ENCODE results near the gene KMT2E. TPM values are rescaled to one million over a fixed set of nuclear protein-coding genes. Genes with fewer than 3 reads are reported as not detected.

Gene KMT2E
- total RNA-seq, 1 donor from 2014 or later = 88.2 TPM

DNA sequence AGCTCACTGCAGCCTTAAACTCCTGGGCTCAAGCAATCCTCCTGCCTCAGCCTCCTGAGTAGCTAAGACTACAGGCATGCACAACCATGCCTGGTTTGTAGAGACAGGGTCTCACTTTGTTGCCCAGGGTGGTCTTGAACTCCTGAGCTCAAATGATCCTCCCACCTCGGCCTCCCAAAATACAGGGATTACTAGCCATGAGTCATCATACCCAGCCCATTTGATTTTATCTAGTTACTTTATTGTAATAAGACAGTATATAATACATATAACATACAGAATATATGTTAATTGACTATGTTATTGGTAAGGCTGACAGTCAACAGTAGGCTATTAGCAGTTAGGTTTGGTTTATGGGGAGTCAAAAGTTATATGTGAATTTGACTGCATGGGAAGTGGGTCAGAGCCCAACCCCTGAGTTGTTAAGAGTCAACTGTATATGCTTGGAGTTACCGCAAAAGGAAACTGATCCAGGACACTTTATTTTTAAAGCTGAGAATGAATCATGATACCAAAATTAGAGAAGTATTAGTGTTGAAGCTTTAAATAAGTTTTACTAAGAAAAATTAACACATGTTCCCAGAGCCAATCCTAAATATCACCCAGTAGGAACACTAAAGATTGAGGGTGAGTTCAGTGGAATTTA, 20.7 kb upstream of the KMT2E start:
- no peak for DNase-seq
- no peaks in the 10 kb centered on the region for H3K9me3 ChIP-seq
- TF ChIP-seq, protein P1, sequence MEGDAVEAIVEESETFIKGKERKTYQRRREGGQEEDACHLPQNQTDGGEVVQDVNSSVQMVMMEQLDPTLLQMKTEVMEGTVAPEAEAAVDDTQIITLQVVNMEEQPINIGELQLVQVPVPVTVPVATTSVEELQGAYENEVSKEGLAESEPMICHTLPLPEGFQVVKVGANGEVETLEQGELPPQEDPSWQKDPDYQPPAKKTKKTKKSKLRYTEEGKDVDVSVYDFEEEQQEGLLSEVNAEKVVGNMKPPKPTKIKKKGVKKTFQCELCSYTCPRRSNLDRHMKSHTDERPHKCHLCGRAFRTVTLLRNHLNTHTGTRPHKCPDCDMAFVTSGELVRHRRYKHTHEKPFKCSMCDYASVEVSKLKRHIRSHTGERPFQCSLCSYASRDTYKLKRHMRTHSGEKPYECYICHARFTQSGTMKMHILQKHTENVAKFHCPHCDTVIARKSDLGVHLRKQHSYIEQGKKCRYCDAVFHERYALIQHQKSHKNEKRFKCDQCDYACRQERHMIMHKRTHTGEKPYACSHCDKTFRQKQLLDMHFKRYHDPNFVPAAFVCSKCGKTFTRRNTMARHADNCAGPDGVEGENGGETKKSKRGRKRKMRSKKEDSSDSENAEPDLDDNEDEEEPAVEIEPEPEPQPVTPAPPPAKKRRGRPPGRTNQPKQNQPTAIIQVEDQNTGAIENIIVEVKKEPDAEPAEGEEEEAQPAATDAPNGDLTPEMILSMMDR (IDR thresholded peaks at IDR 0.05) = no peak
- no peaks in the 10 kb centered on the region for H3K27me3 ChIP-seq (ENCODE audit: low read depth)
- peaks cover 20% of the 10 kb centered on the region for H3K36me3 ChIP-seq
- intact Hi-C loops (cut with DNase I) = no loop called here
- H3K4me3 ChIP-seq = no peak overlapping the region
- peaks cover 73% of the 10 kb centered on the region for H3K4me1 ChIP-seq
- no peak for ATAC-seq
- no peak overlapping the region for H3K27ac ChIP-seq

DNA sequence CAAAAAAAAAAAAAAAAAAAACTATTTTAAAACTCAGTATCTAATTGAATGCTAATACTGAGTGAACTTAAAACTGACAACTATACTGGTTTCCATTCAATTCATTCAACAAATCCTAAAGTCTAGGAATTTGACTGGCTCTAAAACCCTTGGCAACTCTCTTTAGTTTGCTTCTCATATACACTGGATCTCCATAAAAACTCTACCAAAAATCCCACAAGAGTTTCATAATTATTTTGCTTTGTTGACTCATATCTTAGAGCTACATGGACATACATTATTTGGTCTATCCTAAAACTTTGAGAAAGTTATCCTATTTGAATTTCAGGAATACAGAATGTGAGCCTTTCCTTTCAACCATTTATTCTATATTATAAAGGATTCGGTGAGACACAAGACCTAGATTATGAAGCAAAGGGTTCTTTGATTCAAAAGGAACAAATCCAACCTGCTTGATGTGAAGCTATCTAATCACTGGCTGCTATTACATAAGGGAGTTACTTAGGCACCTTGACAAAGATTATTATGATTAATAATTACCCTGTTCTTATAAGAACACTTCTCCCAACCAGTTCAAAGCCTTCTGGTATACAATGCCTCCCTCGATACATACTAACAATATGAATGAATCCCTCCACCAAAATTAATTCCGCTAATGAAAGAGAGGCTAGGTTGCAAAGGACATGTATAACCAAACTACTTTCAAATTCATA, 15.8 kb upstream of the KMT2E start:
- H3K9me3 ChIP-seq = no peaks in the 10 kb centered on the region
- intact Hi-C loops (cut with DNase I) = no loop called here
- ATAC-seq (peak; percentile 31 to 66), DNase-seq (no peak)
- peaks cover 100% of the 10 kb centered on the region for H3K4me1 ChIP-seq
- H3K27ac ChIP-seq = no peak overlapping the region
- TF ChIP-seq, protein P1 (IDR thresholded peaks at IDR 0.05) = no peak
- H3K36me3 ChIP-seq = peaks cover 10% of the 10 kb centered on the region
- no peaks in the 10 kb centered on the region for H3K27me3 ChIP-seq (ENCODE audit: low read depth)
- H3K4me3 ChIP-seq = no peak overlapping the region

DNA sequence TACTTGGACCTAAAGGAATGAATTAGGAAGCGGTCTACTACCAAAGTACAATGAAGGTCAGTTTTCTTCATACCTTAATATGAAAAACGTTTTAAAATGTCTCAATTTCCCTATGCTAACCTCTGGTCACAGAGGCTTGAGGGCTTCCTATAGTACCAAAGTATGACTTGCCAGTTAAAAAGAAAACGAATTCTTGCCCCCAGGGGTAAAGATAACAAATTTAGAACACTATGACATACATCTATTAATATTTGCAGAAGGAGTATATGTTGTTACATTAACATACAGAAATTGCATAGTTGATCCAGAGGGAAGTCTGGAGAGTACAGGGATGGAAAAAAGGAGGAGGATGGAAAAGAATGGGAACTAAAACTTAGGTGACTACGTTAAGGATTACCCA, 13.8 kb upstream of the KMT2E start:
- TF ChIP-seq, protein P1 (IDR thresholded peaks at IDR 0.05) = no peak
- Histone ChIP-seq H3K4me1 (peaks cover 100% of the 10 kb centered on the region), H3K36me3 (peaks cover 11% of the 10 kb centered on the region), H3K27me3 (ENCODE audit: low read depth) (no peaks in the 10 kb centered on the region), H3K4me3 (no peak overlapping the region), H3K27ac (no peak overlapping the region), H3K9me3 (no peaks in the 10 kb centered on the region)
- no peak for ATAC-seq
- DNase-seq = no peak
- intact Hi-C loops (cut with DNase I) = no loop called here

DNA sequence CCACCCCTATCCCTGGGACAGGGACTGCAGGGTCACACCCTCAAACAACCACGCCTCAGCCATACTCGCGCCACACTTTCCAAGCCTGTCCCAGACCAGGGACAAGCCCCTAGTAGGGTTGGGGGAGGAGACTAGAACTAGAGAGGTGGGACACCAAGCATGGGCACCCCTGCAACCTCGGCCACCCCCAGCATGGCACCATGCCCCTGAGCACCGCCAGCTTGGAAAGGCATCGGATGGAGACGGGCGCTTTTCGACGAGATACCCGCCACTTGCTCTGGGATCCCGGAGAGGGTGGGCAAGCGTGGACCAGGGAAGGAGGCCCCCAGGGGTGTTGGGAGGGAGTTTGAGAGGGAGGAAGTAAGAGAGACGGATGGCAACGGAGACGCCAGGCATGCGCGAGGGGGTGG, 13.1 kb upstream of the KMT2E start:
- Histone ChIP-seq H3K4me1 (peaks cover 98% of the 10 kb centered on the region), H3K36me3 (peaks cover 12% of the 10 kb centered on the region), H3K4me3 (no peak overlapping the region), H3K9me3 (no peaks in the 10 kb centered on the region), H3K27ac (no peak overlapping the region), H3K27me3 (ENCODE audit: low read depth) (no peaks in the 10 kb centered on the region)
- intact Hi-C loops (cut with DNase I) = no loop called here
- DNase-seq (no peak), ATAC-seq (no peak)
- TF ChIP-seq, protein P1 (IDR thresholded peaks at IDR 0.05) = no peak

DNA sequence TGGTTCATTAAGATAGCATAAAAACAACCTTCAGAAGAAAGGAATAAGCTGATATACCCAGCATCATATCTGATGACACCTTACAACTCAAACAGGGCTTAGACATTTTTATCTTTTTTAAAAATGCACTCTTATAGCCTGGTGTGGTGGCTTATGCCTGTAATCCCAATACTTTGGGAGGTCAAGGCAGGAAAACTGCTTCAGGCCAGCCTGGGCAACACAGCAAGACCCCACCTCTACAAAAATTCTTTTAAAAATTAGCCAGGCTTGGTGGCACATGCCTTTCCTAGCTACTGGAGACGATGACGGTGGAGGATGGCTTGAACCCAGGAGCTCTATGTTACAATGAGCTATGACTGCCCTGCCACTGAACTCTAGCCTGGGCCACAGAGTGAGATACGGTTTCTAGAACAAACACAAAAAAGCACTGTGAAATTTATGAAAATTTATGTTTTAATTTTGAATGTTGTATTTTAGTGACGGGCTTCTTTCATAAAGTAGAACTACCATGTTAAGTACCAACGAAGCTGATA, 12.3 kb upstream of the KMT2E start:
- TF ChIP-seq, protein P1 (IDR thresholded peaks at IDR 0.05) = no peak
- ATAC-seq (no peak), DNase-seq (no peak)
- Histone ChIP-seq H3K27me3 (ENCODE audit: low read depth) (no peaks in the 10 kb centered on the region), H3K36me3 (peaks cover 12% of the 10 kb centered on the region), H3K27ac (no peak overlapping the region), H3K4me1 (peaks cover 98% of the 10 kb centered on the region), H3K4me3 (no peak overlapping the region), H3K9me3 (no peaks in the 10 kb centered on the region)
- intact Hi-C loops (cut with DNase I) = no loop called here

Measured in lower lobe of right lung (tissue), 2 donors.